Activated CD4-positive, alpha-beta T cell treated with anti-CD3 and anti-CD28 coated beads, Interleukin-2, amount 50 U/mL, for 48 hours (primary cell): ENCODE data around the gene ADPRS.

Experiments
- DNase-seq, 2 experiments: peaks; one replicate each; pipeline ENCODE4 v3.0.0-alpha.2; 2020

The ADPRS gene

GRCh38 chr1:36088577-36089392 is at the start of gene ADPRS:
TSS of gene ADPRS (plus strand) at chr1:36088892. CDS start at chr1:36088905, 13 bp downstream.
- DNase-seq = peak; percentile 92 to 93

GRCh38 chr1:36040238-36040637 is 48.5 kb upstream of the ADPRS start:
- no peak for DNase-seq

- DNase-seq = no peak
These were observed 36.9 kb upstream of the ADPRS start for GRCh38 chr1:36051821-36052220.

- no peak for DNase-seq
These were observed 34.7 kb upstream of the ADPRS start for GRCh38 chr1:36053978-36054377.

GRCh38 chr1:36055706-36056105 is 33.0 kb upstream of the ADPRS start:
- no peak for DNase-seq

- DNase-seq = no peak
These were observed 26.4 kb upstream of the ADPRS start for GRCh38 chr1:36062315-36062714.

- DNase-seq = no peak
These were observed 20.8 kb upstream of the ADPRS start for GRCh38 chr1:36067871-36068270.

GRCh38 chr1:36068866-36069265 is 19.8 kb upstream of the ADPRS start:
- no peak for DNase-seq

- no peak for DNase-seq
These were observed 18.3 kb upstream of the ADPRS start for GRCh38 chr1:36070349-36070748.

- no peak for DNase-seq
These were observed 11.6 kb upstream of the ADPRS start for GRCh38 chr1:36076979-36077573.

- no peak for DNase-seq
These were observed 8.5 kb upstream of the ADPRS start for GRCh38 chr1:36080236-36080635.

GRCh38 chr1:36080801-36081200 is 7.9 kb upstream of the ADPRS start:
- DNase-seq = no peak

GRCh38 chr1:36081926-36082485 is 6.7 kb upstream of the ADPRS start:
- DNase-seq = no peak

- DNase-seq = no peak
These were observed 5.5 kb upstream of the ADPRS start for GRCh38 chr1:36083219-36083618.

GRCh38 chr1:36083635-36084496 is 4.8 kb upstream of the ADPRS start, which contains the start of gene TEKT2:
TSS of gene TEKT2 (plus strand) at chr1:36084094. CDS start at chr1:36084922, 828 bp downstream.
- DNase-seq = no peak

GRCh38 chr1:36084497-36085115 is 4.1 kb upstream of the ADPRS start:
- no peak for DNase-seq

GRCh38 chr1:36085126-36085525 is 3.6 kb upstream of the ADPRS start:
- no peak for DNase-seq

- DNase-seq = no peak
These were observed 2.8 kb upstream of the ADPRS start for GRCh38 chr1:36085686-36086526.

- no peak for DNase-seq
These were observed 2.0 kb upstream of the ADPRS start for GRCh38 chr1:36086529-36087232.

GRCh38 chr1:36087233-36088123 is 1.2 kb upstream of the ADPRS start:
- no peak for DNase-seq
